ENCODE measurements around the gene ANKFY1. TPM values are rescaled to one million over a fixed set of nuclear protein-coding genes. Genes with fewer than 3 reads are reported as not detected.

Gene ANKFY1
- total RNA-seq, 4 donors from 2014 or later = 25.6 to 70.6 (median 44.9) TPM

DNA sequence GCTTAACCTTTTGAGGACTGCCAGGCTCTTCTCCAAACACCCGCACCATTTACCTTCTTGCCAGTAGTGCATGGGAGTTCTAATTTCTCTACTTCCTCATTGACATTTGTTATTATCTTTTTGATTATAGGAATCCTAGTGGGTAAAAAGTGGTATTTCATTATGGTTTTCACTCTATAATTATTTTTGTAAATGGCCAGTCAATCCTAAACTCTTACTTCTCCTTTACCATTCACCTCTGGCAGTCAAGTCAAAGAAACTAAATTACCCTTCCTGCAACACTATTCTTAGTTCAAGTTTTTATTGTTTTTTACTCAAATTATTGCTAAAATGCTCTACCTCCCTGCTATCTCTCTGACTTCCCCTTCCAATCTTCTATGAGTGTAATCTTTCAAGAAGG lies 29.8 kb upstream of the ANKFY1 start:
- Histone ChIP-seq H3K4me3 (no peak overlapping the region), H3K36me3 (peaks cover 23% of the 10 kb centered on the region), H3K27me3 (no peaks in the 10 kb centered on the region), H3K9me3 (no peaks in the 10 kb centered on the region), H3K27ac (no peak overlapping the region), H3K4me1 (no peaks in the 10 kb centered on the region)
- TF ChIP-seq POLR2AphosphoS5 (IDR thresholded peaks at IDR 0.05) (no peak), POLR2A (IDR thresholded peaks at IDR 0.05) (no peak), EP300 (IDR thresholded peaks at IDR 0.05) (no peak)
- TF ChIP-seq, protein P1, sequence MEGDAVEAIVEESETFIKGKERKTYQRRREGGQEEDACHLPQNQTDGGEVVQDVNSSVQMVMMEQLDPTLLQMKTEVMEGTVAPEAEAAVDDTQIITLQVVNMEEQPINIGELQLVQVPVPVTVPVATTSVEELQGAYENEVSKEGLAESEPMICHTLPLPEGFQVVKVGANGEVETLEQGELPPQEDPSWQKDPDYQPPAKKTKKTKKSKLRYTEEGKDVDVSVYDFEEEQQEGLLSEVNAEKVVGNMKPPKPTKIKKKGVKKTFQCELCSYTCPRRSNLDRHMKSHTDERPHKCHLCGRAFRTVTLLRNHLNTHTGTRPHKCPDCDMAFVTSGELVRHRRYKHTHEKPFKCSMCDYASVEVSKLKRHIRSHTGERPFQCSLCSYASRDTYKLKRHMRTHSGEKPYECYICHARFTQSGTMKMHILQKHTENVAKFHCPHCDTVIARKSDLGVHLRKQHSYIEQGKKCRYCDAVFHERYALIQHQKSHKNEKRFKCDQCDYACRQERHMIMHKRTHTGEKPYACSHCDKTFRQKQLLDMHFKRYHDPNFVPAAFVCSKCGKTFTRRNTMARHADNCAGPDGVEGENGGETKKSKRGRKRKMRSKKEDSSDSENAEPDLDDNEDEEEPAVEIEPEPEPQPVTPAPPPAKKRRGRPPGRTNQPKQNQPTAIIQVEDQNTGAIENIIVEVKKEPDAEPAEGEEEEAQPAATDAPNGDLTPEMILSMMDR (IDR thresholded peaks at IDR 0.05) = no peak
- 89% methylated on average over 1 of the region's 1 CpG for WGBS
- no peak for DNase-seq (ENCODE audit: low spot score in 2 of 2)

DNA sequence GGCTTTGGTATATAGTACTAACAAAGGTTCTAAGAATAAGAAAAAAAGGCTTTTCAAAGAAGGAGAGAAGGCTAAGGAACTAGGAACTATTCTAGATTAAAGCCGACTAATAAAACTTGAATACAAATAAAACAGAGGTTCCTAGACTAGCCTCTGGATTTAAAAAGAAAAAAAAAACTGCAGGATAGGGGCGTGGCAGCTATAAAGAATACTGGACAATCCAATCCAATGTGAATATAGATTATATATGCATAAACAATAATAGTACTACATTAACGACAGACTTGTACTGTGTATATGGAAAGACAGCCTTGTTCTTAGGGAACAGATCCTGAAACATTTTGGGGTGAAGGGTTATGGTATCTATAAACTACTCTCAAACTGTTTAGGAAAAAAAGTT lies 23.9 kb upstream of the ANKFY1 start:
- no peaks in the 10 kb centered on the region for H3K4me1 ChIP-seq
- 93% methylated on average over 3 of the region's 3 CpGs for WGBS
- no peak for DNase-seq (ENCODE audit: low spot score in 2 of 2)
- no peaks in the 10 kb centered on the region for H3K27me3 ChIP-seq
- H3K36me3 ChIP-seq = peaks cover 29% of the 10 kb centered on the region
- no peak overlapping the region for H3K27ac ChIP-seq
- H3K4me3 ChIP-seq = no peak overlapping the region
- H3K9me3 ChIP-seq = no peaks in the 10 kb centered on the region
- TF ChIP-seq POLR2A (IDR thresholded peaks at IDR 0.05) (no peak), POLR2AphosphoS5 (IDR thresholded peaks at IDR 0.05) (no peak), EP300 (IDR thresholded peaks at IDR 0.05) (no peak)
- TF ChIP-seq, protein P1 (IDR thresholded peaks at IDR 0.05) = no peak

DNA sequence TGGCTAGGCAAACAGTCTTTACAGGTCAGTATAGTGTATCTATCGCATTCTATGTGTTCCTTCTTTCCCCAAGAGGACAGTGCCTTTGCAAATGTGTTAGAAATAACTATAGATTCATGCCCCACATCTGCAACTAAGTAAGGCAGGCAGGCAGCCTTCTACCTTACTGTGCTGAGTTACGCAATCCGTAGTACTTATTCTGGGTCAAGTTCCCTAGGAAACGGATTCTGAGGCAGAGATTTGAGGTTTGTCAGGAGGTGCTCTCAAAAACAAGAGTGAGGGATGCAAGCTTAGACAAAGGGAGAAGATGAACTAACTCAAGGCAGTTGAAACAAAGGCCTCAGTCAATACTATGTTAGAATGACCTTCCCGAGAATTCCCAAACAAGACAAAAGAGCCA lies 12.7 kb upstream of the ANKFY1 start:
- no peak for DNase-seq (ENCODE audit: low spot score in 2 of 2)

DNA sequence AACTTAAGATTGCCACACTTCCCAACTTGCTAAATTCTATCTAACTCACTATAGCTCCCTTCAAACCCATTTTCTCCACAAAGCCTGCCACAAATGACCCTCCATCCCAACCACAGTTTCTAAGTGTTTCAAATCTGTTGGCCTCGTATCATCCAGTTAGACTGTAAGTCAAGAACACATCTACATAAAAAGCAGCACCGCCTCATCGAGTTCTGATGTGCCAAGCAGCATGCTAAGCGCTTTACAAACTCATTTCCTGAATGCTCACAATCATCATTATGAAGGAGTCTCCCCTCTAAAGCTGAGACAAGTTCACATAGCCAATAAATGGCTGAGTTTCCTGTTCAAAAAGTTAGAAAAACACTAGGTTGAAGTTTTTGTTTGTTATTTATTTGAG lies 9.2 kb upstream of the ANKFY1 start:
- Histone ChIP-seq H3K4me1 (peaks cover 3% of the 10 kb centered on the region), H3K27me3 (no peaks in the 10 kb centered on the region), H3K4me3 (no peak overlapping the region), H3K9me3 (no peaks in the 10 kb centered on the region), H3K36me3 (peaks cover 26% of the 10 kb centered on the region), H3K27ac (no peak overlapping the region)
- WGBS = 69% methylated on average over 4 of the region's 4 CpGs
- TF ChIP-seq, protein P1 (IDR thresholded peaks at IDR 0.05) = no peak
- TF ChIP-seq EP300 (IDR thresholded peaks at IDR 0.05) (no peak), POLR2A (IDR thresholded peaks at IDR 0.05) (no peak), POLR2AphosphoS5 (IDR thresholded peaks at IDR 0.05) (no peak)
- no peak for DNase-seq (ENCODE audit: low spot score in 2 of 2)

More for the DNA sequence above, 12.7 kb upstream of the ANKFY1 start:
- TF ChIP-seq POLR2AphosphoS5 (IDR thresholded peaks at IDR 0.05) = no peak
- TF ChIP-seq EP300 (IDR thresholded peaks at IDR 0.05) = no peak
- TF ChIP-seq, protein P1 (IDR thresholded peaks at IDR 0.05) = no peak
- TF ChIP-seq POLR2A (IDR thresholded peaks at IDR 0.05) = no peak
- Histone ChIP-seq H3K9me3 (no peaks in the 10 kb centered on the region), H3K4me3 (no peak overlapping the region), H3K36me3 (peaks cover 21% of the 10 kb centered on the region), H3K4me1 (peaks cover 3% of the 10 kb centered on the region), H3K27ac (no peak overlapping the region), H3K27me3 (no peaks in the 10 kb centered on the region)
- WGBS = 94% methylated on average over 5 of the region's 5 CpGs

DNA sequence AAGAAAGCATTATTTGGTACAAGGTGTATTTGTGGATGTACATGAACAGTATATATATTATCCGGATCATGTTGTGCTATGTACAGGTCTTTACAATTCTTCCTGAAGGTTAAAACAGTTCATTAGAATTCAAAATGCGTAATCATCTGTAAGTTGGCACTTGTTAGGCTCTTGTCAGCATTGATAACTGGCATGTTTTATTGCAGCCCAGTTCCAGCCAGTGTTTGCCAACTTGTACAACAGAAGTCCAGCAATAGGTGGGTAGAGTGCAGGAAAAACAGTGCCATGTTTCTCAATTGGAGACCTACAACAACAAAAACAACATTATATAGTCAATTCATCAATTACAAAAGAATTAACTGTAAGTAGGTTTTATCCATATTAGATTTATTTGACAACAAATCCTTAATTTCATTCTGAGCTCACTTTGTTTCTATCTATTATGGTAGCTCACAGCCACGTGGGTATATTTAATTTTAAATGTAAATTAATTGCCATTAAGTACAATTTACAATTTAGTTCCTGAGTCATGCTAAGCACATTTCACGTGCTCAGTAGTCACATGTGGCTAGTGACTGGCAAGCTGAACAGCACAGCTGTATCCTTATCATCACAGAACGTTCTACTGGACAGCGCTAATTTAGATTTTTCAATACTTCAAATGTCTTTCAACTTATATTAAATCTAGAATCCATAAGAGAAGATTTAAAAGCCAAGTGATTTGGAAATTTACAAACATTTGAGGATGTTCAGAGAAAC lies 8.6 kb upstream of the ANKFY1 start:
- Histone ChIP-seq H3K4me1 (peaks cover 3% of the 10 kb centered on the region), H3K36me3 (peaks cover 23% of the 10 kb centered on the region), H3K9me3 (no peaks in the 10 kb centered on the region), H3K4me3 (no peak overlapping the region), H3K27ac (no peak overlapping the region), H3K27me3 (no peaks in the 10 kb centered on the region)
- no peak for DNase-seq (ENCODE audit: low spot score in 2 of 2)
- TF ChIP-seq EP300 (IDR thresholded peaks at IDR 0.05) (no peak), POLR2A (IDR thresholded peaks at IDR 0.05) (no peak), POLR2AphosphoS5 (IDR thresholded peaks at IDR 0.05) (no peak)
- TF ChIP-seq, protein P1 (IDR thresholded peaks at IDR 0.05) = no peak
- 71% methylated on average over 6 of the region's 6 CpGs for WGBS
